CD4-positive, alpha-beta T cell treated with Interleukin-15 for 4 hours (primary cell): ENCODE measurements around the gene ZNF12.

Experiments used
- DNase-seq: peaks from one replicate; pipeline ENCODE4 v3.0.0-alpha.2; 2020; ENCODE audit warnings: low spot score

Gene ZNF12

DNA sequence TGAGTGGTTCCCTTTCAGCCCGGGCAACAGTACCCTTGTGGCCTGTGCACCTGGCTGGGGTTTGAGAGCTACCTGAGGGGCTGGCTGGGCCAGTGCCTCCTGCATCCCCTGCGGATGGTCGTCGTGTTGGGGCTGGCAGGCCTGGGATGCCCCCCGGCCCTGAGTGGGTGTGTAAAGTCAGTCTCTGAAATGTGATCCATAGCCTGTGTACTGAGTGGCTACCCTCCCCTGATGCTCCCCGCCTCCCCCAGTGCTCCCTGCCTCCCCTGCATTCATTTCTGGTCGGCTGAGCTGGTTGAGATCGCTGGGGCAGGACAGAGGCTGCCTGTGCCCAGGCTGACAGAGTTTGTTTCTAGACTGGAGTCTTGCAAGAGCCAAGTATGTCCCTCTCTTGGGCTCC is 60.3 kb downstream of the ZNF12 start:
- no peak for DNase-seq

DNA sequence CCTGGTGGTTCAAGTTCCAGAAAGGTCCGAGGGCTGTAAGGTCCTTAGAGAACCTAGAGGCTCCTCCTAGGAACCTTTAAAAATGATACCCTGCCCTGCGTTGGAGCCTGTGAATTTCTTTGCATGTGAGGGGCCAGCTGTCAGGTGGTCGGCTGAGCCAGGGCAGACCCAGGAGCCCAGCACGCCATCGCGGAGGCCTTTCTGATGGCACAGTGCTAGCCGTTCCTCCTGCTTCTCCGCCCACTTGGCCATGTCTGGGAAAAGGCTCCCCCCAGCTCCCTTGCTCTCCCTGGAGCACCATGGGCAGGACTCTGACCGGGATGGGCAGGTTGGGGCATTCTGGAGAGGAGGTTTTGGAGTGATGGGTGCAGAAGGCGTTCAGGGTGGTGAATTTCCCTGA is 62.0 kb downstream of the ZNF12 start:
- no peak for DNase-seq

DNA sequence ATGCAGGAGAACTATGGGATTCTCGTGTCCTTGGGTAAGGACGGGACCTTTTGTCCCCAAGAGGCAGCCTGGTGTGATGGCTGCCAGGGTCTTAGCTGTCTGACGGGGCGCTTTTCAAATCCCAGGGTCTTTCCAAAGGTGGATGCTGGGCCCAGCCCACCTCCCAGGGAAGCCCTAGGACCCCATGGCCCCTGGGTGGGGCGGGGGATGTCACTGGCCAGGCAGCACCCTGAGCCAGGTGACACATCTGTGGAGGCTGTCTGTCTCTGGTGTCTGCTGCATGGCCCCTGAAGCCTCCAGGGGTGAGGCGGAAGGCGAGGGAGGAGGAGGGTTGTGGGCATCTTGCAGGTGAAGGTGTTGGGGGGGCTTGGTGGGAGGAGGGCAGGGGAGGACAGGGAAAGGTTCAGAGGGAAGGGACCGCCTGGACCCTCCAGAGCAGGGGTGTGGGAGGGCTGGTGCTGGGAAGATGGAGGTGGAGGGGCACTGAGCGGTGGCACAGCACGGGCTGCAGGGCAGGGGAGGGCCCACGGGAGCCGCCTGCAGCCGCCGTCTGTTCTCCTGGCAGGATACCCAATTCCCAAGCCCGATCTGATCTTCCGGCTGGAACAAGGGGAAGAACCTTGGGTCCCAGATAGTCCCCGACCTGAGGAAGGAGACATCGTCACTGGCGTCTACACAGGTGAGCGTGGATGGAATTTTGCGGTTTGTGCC is 62.7 kb downstream of the ZNF12 start:
- no peak for DNase-seq

DNA sequence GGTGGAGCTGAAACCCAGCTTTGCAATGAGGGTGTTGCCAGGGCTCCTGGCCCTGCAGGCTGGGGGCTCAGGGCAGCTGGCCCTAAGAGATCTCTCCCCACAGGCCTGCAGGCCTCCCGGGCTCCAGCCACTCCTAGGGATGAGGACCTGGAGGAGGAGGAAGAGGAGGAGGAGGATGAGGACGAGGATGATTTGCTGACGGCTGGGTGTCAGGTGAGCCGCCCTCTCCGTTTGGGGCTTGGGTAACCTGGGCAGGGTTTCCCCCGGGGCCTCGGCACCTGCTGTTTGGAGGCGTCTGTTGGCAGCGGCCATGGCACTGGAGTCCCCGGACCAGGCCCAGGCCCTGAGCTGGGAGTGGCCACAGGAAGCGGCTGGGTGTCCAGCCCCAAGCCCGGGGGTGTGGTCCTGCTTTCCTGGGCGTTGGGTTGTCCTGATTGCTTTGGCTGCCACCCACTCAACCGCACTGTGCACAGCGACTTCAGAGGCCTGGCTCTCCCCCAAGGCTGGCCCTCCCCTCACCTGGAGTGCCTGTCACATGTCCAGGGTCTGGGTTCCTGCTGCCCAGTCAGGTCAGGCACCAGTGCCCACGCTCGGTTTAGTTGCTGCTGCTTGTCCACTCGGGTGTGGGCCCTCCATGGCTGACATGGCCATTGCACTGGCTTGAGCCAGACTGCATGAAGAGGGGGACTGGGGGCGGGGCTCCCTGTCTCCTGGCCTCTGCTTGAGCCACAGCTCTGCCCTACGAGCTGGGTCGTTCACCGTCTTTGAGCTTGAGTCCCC is 63.7 kb downstream of the ZNF12 start:
- no peak for DNase-seq

DNA sequence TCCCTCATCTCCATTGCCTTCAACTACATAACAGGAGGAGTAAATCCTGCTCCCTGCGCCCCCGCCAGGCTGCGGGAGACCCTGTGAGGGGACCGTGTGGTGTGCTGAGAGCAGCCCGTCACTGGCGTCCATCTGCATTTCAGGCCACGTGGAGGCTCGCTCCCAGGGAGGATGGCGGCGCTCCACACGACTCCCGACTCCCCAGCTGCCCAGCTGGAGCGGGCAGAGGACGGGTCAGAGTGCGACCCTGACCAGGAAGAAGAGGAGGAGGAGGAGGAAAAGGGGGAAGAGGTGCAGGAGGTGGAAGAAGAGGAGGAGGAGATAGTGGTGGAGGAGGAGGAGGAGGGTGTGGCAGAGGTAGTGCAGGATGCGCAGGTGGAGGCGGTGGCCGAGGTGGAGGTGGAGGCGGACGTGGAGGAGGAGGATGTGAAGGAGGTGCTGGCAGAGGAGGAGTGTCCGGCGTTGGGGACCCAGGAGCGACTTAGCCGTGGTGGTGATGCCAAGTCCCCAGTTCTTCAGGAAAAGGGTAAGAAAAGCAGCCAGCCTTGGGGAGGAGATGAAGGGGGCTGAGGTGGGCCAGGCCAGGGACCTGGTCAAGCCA is 64.4 kb downstream of the ZNF12 start:
- DNase-seq = no peak

DNA sequence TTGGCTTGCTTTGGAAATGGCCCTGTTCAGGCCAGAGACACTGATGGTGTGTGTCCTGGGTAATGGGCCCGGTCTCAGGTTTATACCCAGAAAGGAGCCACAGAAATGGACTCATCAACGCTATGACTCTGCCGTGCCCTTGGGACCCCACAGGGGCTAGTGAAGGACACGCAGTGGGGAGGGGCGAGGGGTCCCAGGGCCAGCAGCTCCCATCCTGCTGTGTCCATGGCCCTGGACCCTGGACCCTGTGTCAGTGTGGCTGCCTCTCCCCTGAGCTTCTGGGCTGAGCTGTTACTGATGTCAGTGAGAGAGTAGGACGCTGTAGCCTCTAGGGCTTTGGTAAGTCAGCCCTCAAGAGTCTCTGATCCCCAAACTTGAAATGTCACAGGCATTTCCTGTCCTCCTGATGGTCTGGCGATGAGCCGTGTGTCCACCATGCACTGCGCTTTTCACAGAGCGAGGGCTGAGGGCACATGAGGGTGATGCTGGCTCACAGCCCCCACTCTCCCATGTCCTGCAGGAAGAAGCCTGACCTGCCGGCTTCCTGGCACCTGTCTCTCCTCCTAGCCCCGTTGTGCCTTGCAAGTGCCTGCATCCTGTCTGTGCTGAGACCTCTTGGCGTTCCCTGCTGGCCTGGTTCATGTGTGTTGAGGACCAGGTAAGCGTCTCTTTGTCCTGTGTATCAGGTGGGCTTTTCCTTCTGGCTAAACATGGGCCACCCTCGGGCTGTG is 65.3 kb downstream of the ZNF12 start:
- no peak for DNase-seq

DNA sequence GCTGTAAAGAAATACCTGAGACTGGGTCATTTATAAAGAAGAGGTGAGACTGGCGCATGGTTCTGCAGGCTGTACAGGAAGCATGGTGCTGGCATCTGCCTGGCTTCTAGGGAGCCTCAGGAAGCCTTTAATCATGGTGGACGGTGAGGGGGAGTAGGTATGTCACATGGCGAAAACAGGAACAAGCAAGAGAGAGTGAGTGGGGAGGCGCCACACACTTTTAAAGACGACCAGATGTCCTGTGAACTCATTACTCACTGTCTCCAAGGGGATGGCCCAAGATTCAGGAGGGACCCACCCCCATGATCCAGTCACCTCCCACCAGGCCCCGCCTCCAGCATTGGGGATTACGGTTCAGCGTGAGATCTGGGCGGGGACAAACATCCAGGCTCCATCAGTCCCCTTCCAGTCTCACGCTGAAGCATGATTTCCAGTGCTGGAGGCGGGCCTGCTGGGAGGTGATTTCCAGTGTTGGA is 66.5 kb downstream of the ZNF12 start:
- DNase-seq = no peak

DNA sequence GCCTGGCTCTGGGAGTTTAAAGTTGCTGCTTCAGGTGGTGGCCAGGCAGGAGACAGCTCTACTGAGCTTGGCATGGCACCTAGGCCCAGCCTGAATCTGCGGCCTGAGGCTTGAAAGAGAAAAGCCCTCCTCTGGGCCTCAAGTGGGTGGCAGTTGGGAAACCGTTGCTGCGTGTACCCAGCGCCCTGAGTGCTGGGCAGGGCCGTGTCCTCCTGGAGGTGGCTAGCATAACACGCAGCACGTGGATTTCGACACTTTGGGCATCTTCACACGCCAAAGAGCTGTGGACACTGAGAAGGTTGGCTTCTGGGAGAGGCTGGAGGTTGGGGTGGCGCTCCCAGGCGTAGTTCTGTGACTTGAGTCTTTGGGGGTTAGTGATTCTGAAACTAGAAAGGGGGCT is 67.1 kb downstream of the ZNF12 start:
- DNase-seq = no peak

DNA sequence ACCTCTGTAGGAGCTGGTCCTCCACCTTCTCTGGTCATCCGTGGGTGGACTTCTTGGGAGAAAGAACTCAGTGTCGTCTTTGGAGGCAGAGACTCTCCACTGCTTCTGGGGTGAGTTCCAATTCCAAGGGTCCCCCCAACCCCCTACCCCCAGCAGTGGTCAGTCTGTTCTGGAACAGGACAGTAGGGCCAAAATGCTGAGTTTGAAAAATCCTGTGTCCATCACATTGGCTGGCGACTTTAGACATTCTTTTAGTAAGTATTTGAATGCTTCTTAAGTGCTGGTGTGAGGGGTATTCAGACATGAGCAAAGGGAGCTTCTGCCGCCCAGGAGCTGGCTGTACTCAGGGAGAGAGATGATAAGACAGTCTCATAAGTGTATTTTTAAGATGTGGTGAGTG is 67.7 kb downstream of the ZNF12 start:
- DNase-seq = no peak
